Gastroesophageal sphincter (tissue), 3 donors: Measurements from ENCODE around the gene IQGAP2.

Experiments
- POLR2A ChIP-seq, 2 donors: fragments of 450-650 bp; IDR thresholded peaks; one replicate each; pipeline ENCODE4 v1.6.1; 2017; ENCODE audit warnings: antibody characterized with exemption in 2 of 2, mild to moderate bottlenecking in 2 of 2, moderate library complexity in 1 of 2
- TF ChIP-seq, protein P1 (sequence below), 4 experiments: fragments of 200-600 bp in 2 of 4; fragments of 450-650 bp in 2 of 4; sonication (generic) in 1 of 4; IDR thresholded peaks; one replicate each; pipeline ENCODE4 v1.5.1; 2017 to 2019; ENCODE audit warnings: antibody characterized with exemption in 4 of 4, mild to moderate bottlenecking in 2 of 4, moderate library complexity in 2 of 4

DNA sequence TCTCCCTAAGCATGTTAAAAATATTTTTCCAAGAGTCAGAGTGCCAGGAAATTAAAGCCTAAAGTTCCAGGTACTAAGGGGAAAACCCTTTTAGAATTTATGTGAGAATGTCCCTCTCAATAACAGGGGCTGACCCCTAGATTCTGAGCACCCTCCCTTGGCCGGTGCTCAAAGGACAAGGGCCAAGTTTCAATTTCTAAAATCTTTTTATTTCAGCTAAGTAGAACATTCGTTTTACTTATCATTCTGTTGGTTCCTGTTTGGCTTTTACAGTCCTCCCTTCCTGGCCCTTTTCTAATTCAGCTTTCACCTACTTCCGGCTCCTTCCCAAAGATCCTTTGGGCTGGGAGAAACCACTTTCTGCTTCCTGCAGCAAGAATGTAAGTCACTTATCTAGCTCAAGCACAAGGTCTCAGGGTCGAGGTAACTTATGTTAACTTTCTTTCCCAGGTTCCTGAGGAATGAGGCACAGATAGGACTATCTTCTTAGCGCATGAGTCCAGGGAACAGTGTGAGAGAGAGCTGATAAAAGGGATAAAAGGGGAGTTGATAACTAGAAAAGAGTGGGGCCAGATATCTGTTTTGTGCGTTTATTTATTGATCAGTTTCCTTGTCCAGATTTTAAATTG lies 254.7 kb downstream of the IQGAP2 start:
- TF ChIP-seq, protein P1, sequence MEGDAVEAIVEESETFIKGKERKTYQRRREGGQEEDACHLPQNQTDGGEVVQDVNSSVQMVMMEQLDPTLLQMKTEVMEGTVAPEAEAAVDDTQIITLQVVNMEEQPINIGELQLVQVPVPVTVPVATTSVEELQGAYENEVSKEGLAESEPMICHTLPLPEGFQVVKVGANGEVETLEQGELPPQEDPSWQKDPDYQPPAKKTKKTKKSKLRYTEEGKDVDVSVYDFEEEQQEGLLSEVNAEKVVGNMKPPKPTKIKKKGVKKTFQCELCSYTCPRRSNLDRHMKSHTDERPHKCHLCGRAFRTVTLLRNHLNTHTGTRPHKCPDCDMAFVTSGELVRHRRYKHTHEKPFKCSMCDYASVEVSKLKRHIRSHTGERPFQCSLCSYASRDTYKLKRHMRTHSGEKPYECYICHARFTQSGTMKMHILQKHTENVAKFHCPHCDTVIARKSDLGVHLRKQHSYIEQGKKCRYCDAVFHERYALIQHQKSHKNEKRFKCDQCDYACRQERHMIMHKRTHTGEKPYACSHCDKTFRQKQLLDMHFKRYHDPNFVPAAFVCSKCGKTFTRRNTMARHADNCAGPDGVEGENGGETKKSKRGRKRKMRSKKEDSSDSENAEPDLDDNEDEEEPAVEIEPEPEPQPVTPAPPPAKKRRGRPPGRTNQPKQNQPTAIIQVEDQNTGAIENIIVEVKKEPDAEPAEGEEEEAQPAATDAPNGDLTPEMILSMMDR (IDR thresholded peaks at IDR 0.05) = no peak
- TF ChIP-seq POLR2A (IDR thresholded peaks at IDR 0.05) = no peak
